Heart left ventricle (tissue), 16 donors: Measurements from ENCODE around the gene HOXA3. TPM values are rescaled to one million over a fixed set of nuclear protein-coding genes. Genes with fewer than 3 reads are reported as not detected.
A peak's percentile ranks its signal among the peaks of the same experiment; 100 is the strongest.

ENCODE experiments used
- ATAC-seq, 4 donors: fragments of 200-7000 bp; cut with Tn5 transposase; one replicate each; pipeline ENCODE4 v1.9.1; 2020 to 2022; ENCODE audit warnings: moderate library complexity in 4 of 4, mild to moderate bottlenecking in 3 of 4, moderate number of reproducible peaks in 1 of 4
- DNase-seq, 5 donors: peaks; one replicate each; pipeline ENCODE4 v3.0.0-alpha.2; 2020
- H3K27ac ChIP-seq, 12 donors: fragments of 200-600 bp; sonication (generic) in 4 of 12; one replicate each; pipeline versions ENCODE4 v1.5.0 to v1.8.0; 2016 to 2022; ENCODE audit warnings: mild to moderate bottlenecking in 2 of 12
- H3K27me3 ChIP-seq, 9 donors: fragments of 200-600 bp; sonication (generic) in 2 of 9; one replicate each; pipeline versions ENCODE4 v1.5.1 to v1.8.0; 2016 to 2022; ENCODE audit warnings: mild to moderate bottlenecking in 3 of 9
- H3K36me3 ChIP-seq, 9 donors: fragments of 200-600 bp; sonication (generic) in 2 of 9; one replicate each; pipeline versions ENCODE4 v1.5.0 to v1.8.0; 2018 to 2022; ENCODE audit warnings: mild to moderate bottlenecking in 2 of 9
- H3K4me1 ChIP-seq, 12 donors: fragments of 200-600 bp; sonication (generic) in 4 of 12; one replicate each; pipeline versions ENCODE4 v1.5.0 to v1.8.0; 2016 to 2022; ENCODE audit warnings: mild to moderate bottlenecking in 3 of 12
- H3K4me3 ChIP-seq, 12 donors: fragments of 200-600 bp; sonication (generic) in 4 of 12; one replicate each; pipeline versions ENCODE4 v1.5.0 to v1.8.0; 2017 to 2022; ENCODE audit warnings: mild to moderate bottlenecking in 9 of 12, moderate library complexity in 4 of 12
- H3K9me3 ChIP-seq, 12 donors: fragments of 200-600 bp; sonication (generic) in 4 of 12; one replicate each; pipeline versions ENCODE4 v1.5.0 to v1.8.0; 2016 to 2022; ENCODE audit warnings: mild to moderate bottlenecking in 1 of 12
- CTCF ChIP-seq, 12 donors: fragments of 200-600 bp; sonication (generic) in 4 of 12; IDR thresholded peaks; one replicate each; pipeline versions ENCODE4 v1.5.0 to v1.8.0; 2018 to 2022; ENCODE audit warnings: antibody characterized with exemption in 12 of 12, mild to moderate bottlenecking in 5 of 12
- POLR2A ChIP-seq, 2 donors: fragments of 450-650 bp; IDR thresholded peaks; one replicate each; pipeline ENCODE4 v1.6.1; 2017; ENCODE audit warnings: antibody characterized with exemption in 2 of 2, mild to moderate bottlenecking in 2 of 2, moderate library complexity in 2 of 2
- WGBS, 4 donors: extraction: QIAGEN DNeasy Blood & Tissue Kit in 2 of 4; methylation state at CpG; one replicate each; pipeline versions ENCODE4 v1.1.5 to v1.1.7; 2013 to 2018; 5-methylcytosine and 5-hydroxymethylcytosine counted together
- intact Hi-C, 10 donors: fragments of 100-400 bp; cut with DNase I; formaldehyde crosslinking; loops; one replicate each; pipeline versions ENCODE4 v1.11.1 to v1.14.2; 2022
- polyA plus RNA-seq, 2 donors: library from polyadenylated mRNA; stranded (reverse); fragments of 200-250 nt; gene quantifications; one replicate each; pipeline ENCODE4 v1.2.3, GENCODE V29; 2013
- total RNA-seq, 9 donors: library from RNA; depleted of rRNA in 2 of 9; stranded (reverse); fragments of >200 nt in 2 of 9; fragmentation: NEBNext Ultra II Directional in 3 of 9; extraction: Animal tissue kit (Norgen Biotek cat#: 25700) in 3 of 9; gene quantifications; one replicate each; pipeline versions ENCODE4 v1.1.0 to v1.2.4, GENCODE V29; 2016 to 2023
- donor health status: ischemic (EF 13 %, LVEDD 7.1; RV severe dilation, severe dysfunction).
- donor health status: healthy with polysubstance abuse.
- donor health status: DM: no; HTN: yes; CAD: no.
- donor health status: DM: no; HTN: no; CAD: no.
- donor health status: ischemic (EF 25% LVEDD 6.9; RV normal size, moderate dysfunction).
- donor health status: ischemic (EF 25% LVEDD 5.7; RV mildly dilated, moderate dysfunction).
- donor health status: healthy.
- donor health status: DM: yes; HTN: yes; CAD: no.
- donor health status: ischemic (EF 35%, LVEDD 5.7; RV mildly dilated, moderate dysfunction).
- donor health status: nonischemic (EF 11% LVEDD 7.7; RV severe dilation, severe dysfunction).
- donor health status: DM: yes; HTN: yes; CAD: no.
- donor health status: PGD.
- donor health status: ischemic (EF 29% LVEDD 5.4; RV normal size, mild dysfunction).
- donor health status: nonischemic (EF 23%, LVEDD 6.1; RV moderate dilation, normal function).

Gene HOXA3
- total and polyA plus RNA-seq, 11 donors, result 0.07 to 3.1 (median 0.64) TPM; not detected in 2

GRCh38 chr7:27158436-27159265 lies 6.3 kb upstream of the HOXA3 start:
- no peak for ATAC-seq
- no peaks in the 10 kb centered on the region for H3K36me3 ChIP-seq
- WGBS, 4 donors, result 11 to 20% (median 14%) methylated on average over 26 to 35 of the region's 35 CpGs
- H3K27ac ChIP-seq, result no peak overlapping the region
- intact Hi-C loops, result loop anchor here in 5 of 10 donors (10.0 kb wide), 3 partner anchors 1074 to 1294 kb away; no protein-coding TSS in a partner anchor
- H3K9me3 ChIP-seq, result no peaks in the 10 kb centered on the region
- no peak overlapping the region for H3K4me3 ChIP-seq
- DNase-seq, result peak in 1 of 5 donors; percentile 27
- TF ChIP-seq POLR2A (IDR thresholded peaks at IDR 0.05) (no peak), CTCF (IDR thresholded peaks at IDR 0.05) (no peak)
- H3K27me3 ChIP-seq, result peaks cover 79 to 100% (median 98%) of the 10 kb centered on the region in 9 donors
- peaks cover 3 to 55% (median 20%) of the 10 kb centered on the region in 12 donors for H3K4me1 ChIP-seq

GRCh38 chr7:27157702-27158431 lies 5.5 kb upstream of the HOXA3 start:
- 6 to 12% (median 8%) methylated on average over 26 to 30 of the region's 30 CpGs for WGBS, 4 donors
- Histone ChIP-seq H3K27ac (no peak overlapping the region), H3K4me1 (peaks cover 3 to 55% (median 20%) of the 10 kb centered on the region in 12 donors), H3K4me3 (no peak overlapping the region), H3K27me3 (peaks cover 83 to 100% (median 98%) of the 10 kb centered on the region in 9 donors), H3K9me3 (no peaks in the 10 kb centered on the region), H3K36me3 (no peaks in the 10 kb centered on the region)
- DNase-seq (peak in 1 of 5 donors; percentile 24), ATAC-seq (no peak)
- intact Hi-C loops, result loop anchor here in 5 of 10 donors (10.0 kb wide), 3 partner anchors 1073 to 1293 kb away; no protein-coding TSS in a partner anchor
- TF ChIP-seq POLR2A (IDR thresholded peaks at IDR 0.05) (no peak), CTCF (IDR thresholded peaks at IDR 0.05) (no peak)

- ATAC-seq, result no peak
- intact Hi-C loops, result loop anchor here in 5 of 10 donors (10.0 kb wide), 3 partner anchors 1072 to 1292 kb away; no protein-coding TSS in a partner anchor
- peak in 2 of 5 donors; percentile 20 to 27 for DNase-seq
- Histone ChIP-seq H3K4me3 (no peak overlapping the region), H3K4me1 (peaks cover 3 to 63% (median 23%) of the 10 kb centered on the region in 12 donors), H3K9me3 (no peaks in the 10 kb centered on the region), H3K27me3 (peaks cover 88 to 100% (median 98%) of the 10 kb centered on the region in 9 donors), H3K36me3 (no peaks in the 10 kb centered on the region), H3K27ac (peak overlapping the region in 1 of 12 donors; percentile 79)
- 7 to 10% (median 8%) methylated on average over 18 to 30 of the region's 30 CpGs for WGBS, 4 donors
- TF ChIP-seq CTCF (IDR thresholded peaks at IDR 0.05) (no peak), POLR2A (IDR thresholded peaks at IDR 0.05) (no peak)
Observed at GRCh38 chr7:27156916-27157701, 4.7 kb upstream of the HOXA3 start.
